Prostate gland (tissue), 2 donors: ENCODE measurements around the gene C1orf198.

Experiments
- POLR2AphosphoS5 ChIP-seq: sonication (generic); formaldehyde crosslinking; IDR thresholded peaks from one replicate; pipeline ENCODE4 v1.6.1; 2017; ENCODE audit warnings: antibody characterized with exemption
- TF ChIP-seq, protein P1 (sequence below), 4 experiments: fragments of 200-600 bp in 2 of 4; fragments of 450-650 bp in 2 of 4; sonication (generic) in 2 of 4; IDR thresholded peaks; 1 replicate in 3 of 4; 2 replicates in 1 of 4; pipeline ENCODE4 v1.5.1; 2016 to 2019; ENCODE audit warnings: antibody characterized with exemption in 4 of 4, mild to moderate bottlenecking in 2 of 4, moderate library complexity in 2 of 4

DNA sequence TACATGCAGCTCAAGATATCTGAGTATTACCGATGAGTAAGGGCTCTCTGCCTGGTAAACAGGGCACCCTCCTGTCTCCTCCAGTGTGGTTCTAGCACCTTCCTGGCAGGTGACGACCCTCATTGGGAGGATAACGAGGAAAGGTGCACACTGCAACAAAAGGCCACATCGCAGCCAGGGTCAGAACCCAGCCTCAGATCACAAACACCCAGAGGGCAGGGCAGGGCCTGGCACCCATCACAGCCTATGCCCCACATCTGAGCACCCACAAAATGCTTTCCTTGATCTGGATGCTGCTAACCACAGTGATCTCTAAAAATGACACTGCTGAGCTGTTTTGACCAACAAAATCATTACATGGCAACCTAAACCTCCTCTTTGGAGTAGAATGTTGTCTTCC lies 23.8 kb downstream of the C1orf198 start:
- no peak for TF ChIP-seq POLR2AphosphoS5
- TF ChIP-seq, protein P1, sequence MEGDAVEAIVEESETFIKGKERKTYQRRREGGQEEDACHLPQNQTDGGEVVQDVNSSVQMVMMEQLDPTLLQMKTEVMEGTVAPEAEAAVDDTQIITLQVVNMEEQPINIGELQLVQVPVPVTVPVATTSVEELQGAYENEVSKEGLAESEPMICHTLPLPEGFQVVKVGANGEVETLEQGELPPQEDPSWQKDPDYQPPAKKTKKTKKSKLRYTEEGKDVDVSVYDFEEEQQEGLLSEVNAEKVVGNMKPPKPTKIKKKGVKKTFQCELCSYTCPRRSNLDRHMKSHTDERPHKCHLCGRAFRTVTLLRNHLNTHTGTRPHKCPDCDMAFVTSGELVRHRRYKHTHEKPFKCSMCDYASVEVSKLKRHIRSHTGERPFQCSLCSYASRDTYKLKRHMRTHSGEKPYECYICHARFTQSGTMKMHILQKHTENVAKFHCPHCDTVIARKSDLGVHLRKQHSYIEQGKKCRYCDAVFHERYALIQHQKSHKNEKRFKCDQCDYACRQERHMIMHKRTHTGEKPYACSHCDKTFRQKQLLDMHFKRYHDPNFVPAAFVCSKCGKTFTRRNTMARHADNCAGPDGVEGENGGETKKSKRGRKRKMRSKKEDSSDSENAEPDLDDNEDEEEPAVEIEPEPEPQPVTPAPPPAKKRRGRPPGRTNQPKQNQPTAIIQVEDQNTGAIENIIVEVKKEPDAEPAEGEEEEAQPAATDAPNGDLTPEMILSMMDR (IDR thresholded peaks at IDR 0.05) = no peak
